Ascending aorta (tissue), 2 donors: Measurements from ENCODE around the gene SLF1. TPM values are rescaled to one million over a fixed set of nuclear protein-coding genes. Genes with fewer than 3 reads are reported as not detected.

Source experiments
- DNase-seq, 2 donors: peaks; one replicate each; pipeline ENCODE4 v3.0.0-alpha.2; 2019; ENCODE audit warnings: low spot score in 2 of 2
- H3K27ac ChIP-seq, 2 donors: fragments of 200-600 bp; sonication (generic); one replicate each; pipeline ENCODE4 v1.5.1; 2016 to 2017; ENCODE audit warnings: mild to moderate bottlenecking in 1 of 2
- H3K27me3 ChIP-seq: fragments of 200-600 bp; sonication (generic); one replicate; pipeline ENCODE4 v1.5.1; 2017
- H3K36me3 ChIP-seq, 2 donors: fragments of 200-600 bp; sonication (generic); one replicate each; pipeline ENCODE4 v1.5.1; 2016
- H3K4me1 ChIP-seq, 2 donors: fragments of 200-600 bp; sonication (generic); one replicate each; pipeline ENCODE4 v1.5.1; 2016 to 2017; ENCODE audit warnings: mild to moderate bottlenecking in 1 of 2
- H3K4me3 ChIP-seq, 2 donors: fragments of 200-600 bp; sonication (generic); one replicate each; pipeline ENCODE4 v1.5.1; 2016 to 2017; ENCODE audit warnings: mild to moderate bottlenecking in 1 of 2
- H3K9me3 ChIP-seq, 2 donors: fragments of 200-600 bp; sonication (generic); one replicate each; pipeline ENCODE4 v1.5.1; 2016
- intact Hi-C: fragments of 100-400 bp; cut with DNase I; formaldehyde crosslinking; loops from one replicate; pipeline ENCODE4 v1.15.1; 2023
- total RNA-seq: library from RNA; depleted of rRNA; stranded (reverse); fragments of >200 nt; gene quantifications from one replicate; pipeline ENCODE4 v1.1.0, GENCODE V29; 2016
- TF ChIP-seq, protein P1 (sequence below), 3 experiments: fragments of 200-600 bp in 2 of 3; fragments of 450-650 bp in 1 of 3; sonication (generic) in 2 of 3; IDR thresholded peaks; one replicate each; pipeline ENCODE4 v1.5.1; 2016 to 2019; ENCODE audit warnings: antibody characterized with exemption in 3 of 3, mild to moderate bottlenecking in 1 of 3, moderate library complexity in 1 of 3

SLF1 gene
- total RNA-seq, 1 donor from 2014 or later, result 0.11 TPM

DNA sequence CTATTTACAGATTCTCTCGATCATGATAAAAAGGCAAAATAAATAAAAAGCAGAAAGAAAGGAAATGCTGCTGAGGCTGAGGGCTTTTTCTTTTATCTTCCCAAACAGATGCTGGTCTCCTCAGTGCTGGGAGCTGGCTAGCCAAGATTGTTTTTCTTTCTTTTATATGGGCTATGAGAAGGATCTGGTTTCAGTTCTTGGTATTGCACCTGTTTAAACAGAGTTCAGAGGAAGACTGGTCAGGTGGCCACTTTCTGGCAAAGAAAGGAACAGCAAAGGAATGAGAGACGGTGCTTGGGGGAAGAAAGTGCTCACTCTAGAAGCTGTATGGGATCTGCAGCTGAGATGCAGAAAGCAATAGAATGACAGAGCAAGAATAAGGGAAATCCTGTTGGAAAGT, 88.9 kb downstream of the SLF1 start:
- Histone ChIP-seq H3K27ac (no peak overlapping the region), H3K9me3 (no peaks in the 10 kb centered on the region), H3K4me1 (no peaks in the 10 kb centered on the region), H3K27me3 (no peaks in the 10 kb centered on the region), H3K36me3 (no peaks in the 10 kb centered on the region), H3K4me3 (no peak overlapping the region)
- intact Hi-C loops, result no loop called here
- no peak for DNase-seq
- TF ChIP-seq, protein P1, sequence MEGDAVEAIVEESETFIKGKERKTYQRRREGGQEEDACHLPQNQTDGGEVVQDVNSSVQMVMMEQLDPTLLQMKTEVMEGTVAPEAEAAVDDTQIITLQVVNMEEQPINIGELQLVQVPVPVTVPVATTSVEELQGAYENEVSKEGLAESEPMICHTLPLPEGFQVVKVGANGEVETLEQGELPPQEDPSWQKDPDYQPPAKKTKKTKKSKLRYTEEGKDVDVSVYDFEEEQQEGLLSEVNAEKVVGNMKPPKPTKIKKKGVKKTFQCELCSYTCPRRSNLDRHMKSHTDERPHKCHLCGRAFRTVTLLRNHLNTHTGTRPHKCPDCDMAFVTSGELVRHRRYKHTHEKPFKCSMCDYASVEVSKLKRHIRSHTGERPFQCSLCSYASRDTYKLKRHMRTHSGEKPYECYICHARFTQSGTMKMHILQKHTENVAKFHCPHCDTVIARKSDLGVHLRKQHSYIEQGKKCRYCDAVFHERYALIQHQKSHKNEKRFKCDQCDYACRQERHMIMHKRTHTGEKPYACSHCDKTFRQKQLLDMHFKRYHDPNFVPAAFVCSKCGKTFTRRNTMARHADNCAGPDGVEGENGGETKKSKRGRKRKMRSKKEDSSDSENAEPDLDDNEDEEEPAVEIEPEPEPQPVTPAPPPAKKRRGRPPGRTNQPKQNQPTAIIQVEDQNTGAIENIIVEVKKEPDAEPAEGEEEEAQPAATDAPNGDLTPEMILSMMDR (IDR thresholded peaks at IDR 0.05), result no peak

DNA sequence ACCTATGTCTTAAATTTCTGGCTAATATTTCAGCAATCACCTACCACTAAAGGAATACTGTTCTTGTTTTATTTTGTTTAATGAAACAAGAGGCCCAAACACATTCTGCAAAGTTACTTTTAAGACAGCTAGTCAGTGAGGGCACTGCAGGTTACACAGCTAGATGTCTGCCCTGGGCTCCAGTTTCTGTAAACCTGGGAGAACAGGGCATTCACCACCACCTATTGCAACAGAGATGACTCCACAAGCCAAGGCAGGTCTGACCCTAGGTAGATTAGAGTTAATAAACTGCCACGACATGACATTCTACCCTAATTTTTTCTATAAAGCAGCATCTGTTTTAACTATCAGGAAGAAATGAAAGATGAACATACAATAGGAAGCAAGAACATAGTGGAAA, 90.8 kb downstream of the SLF1 start:
- H3K27ac ChIP-seq, result no peak overlapping the region
- H3K27me3 ChIP-seq, result no peaks in the 10 kb centered on the region
- intact Hi-C loops, result no loop called here
- H3K4me1 ChIP-seq, result no peaks in the 10 kb centered on the region
- DNase-seq, result no peak
- TF ChIP-seq, protein P1 (IDR thresholded peaks at IDR 0.05), result no peak
- H3K9me3 ChIP-seq, result no peaks in the 10 kb centered on the region
- no peaks in the 10 kb centered on the region for H3K36me3 ChIP-seq
- H3K4me3 ChIP-seq, result no peak overlapping the region

DNA sequence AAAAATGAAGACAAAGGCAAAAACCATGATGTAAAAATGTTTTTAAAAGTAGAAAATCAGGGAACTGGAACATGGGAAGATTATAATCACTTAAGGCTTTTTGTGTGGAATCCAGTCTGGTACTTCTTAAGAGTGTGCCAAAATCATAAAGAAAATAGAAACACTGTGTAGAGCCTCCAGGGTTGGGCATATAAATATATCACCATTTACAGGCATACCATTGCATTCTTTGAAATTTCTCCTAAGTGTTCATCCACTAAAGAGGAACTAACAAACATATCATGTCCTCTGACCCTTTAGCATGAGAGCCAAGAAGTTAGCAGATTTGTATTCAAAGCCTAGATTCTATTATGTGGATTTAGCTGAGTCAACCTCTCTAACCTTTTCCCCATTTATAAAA, 93.3 kb downstream of the SLF1 start:
- intact Hi-C loops, result no loop called here
- no peaks in the 10 kb centered on the region for H3K36me3 ChIP-seq

DNA sequence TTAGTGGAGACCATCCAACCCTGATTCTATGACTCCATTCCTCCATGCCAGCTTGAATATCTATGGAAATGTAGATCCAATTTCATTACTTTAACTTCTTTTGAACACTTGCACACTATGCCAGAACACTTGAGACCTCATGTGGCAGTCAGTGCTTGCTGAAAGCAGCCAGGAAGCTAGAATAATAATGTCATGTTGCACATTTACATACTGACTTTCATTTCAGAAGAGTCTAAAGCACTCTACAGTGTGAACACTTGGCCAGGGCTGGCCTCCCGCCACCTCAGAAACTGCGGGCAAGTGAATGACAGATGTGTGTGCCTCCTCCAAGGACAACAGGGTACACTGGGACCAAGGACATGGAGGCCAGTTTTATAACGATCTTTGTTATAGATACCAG, 97.3 kb downstream of the SLF1 start:
- Histone ChIP-seq H3K27me3 (no peaks in the 10 kb centered on the region), H3K36me3 (no peaks in the 10 kb centered on the region), H3K4me1 (no peaks in the 10 kb centered on the region), H3K9me3 (no peaks in the 10 kb centered on the region), H3K4me3 (no peak overlapping the region), H3K27ac (no peak overlapping the region)
- intact Hi-C loops, result no loop called here
- TF ChIP-seq, protein P1 (IDR thresholded peaks at IDR 0.05), result no peak
- no peak for DNase-seq

More for the DNA sequence above, 93.3 kb downstream of the SLF1 start:
- DNase-seq, result no peak
- Histone ChIP-seq H3K4me1 (no peaks in the 10 kb centered on the region), H3K4me3 (no peak overlapping the region), H3K27me3 (no peaks in the 10 kb centered on the region), H3K27ac (no peak overlapping the region), H3K9me3 (no peaks in the 10 kb centered on the region)
- TF ChIP-seq, protein P1 (IDR thresholded peaks at IDR 0.05), result no peak

DNA sequence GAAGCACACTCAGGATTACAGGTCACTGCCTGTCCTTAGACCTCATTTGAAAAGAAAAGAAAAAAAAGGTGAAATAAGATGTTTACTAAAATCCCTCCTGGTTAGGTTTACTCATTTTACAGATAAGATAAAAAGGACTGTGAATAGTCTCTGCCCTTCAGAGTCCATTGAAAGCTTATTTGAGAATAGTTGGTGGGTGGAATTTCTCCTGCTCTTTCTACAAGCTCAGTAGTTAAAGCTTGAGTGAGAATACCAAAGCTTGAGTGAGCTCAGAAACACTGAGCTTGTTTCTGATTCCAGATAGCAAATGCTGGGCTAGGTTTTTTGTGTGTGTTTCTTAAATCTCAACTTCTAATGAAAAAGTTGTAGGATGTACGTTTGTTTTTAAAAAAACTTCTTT, 106.7 kb downstream of the SLF1 start:
- Histone ChIP-seq H3K9me3 (no peaks in the 10 kb centered on the region), H3K4me1 (no peaks in the 10 kb centered on the region), H3K36me3 (no peaks in the 10 kb centered on the region), H3K27ac (no peak overlapping the region), H3K4me3 (no peak overlapping the region), H3K27me3 (no peaks in the 10 kb centered on the region)
- DNase-seq, result no peak
- intact Hi-C loops, result no loop called here
- TF ChIP-seq, protein P1 (IDR thresholded peaks at IDR 0.05), result no peak

DNA sequence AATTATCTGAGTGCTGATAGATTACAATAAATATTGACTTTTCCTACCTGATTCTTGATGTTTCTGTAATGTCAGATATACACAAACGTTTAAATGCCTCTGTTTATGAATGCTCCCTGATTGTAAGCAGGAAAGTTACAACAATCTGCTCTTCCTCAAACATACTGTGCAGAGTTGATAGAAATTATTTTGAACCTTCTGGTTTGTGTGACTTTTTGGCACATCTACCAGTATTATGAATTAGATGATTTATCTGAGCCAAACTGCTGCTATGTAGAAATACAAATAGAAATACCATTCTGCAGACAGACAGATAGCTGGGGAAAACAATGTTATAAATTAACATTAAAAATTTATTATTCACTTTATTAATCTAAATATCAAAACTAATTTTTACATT, 113.0 kb downstream of the SLF1 start:
- H3K4me1 ChIP-seq, result no peaks in the 10 kb centered on the region
- no peak for DNase-seq
- H3K27me3 ChIP-seq, result no peaks in the 10 kb centered on the region
- TF ChIP-seq, protein P1 (IDR thresholded peaks at IDR 0.05), result no peak
- no peak overlapping the region for H3K4me3 ChIP-seq
- no peaks in the 10 kb centered on the region for H3K36me3 ChIP-seq
- intact Hi-C loops, result no loop called here
- H3K9me3 ChIP-seq, result no peaks in the 10 kb centered on the region
- H3K27ac ChIP-seq, result no peak overlapping the region
